Omental fat pad (tissue), 4 donors: Measurements from ENCODE around the gene TRMO. TPM values are rescaled to one million over a fixed set of nuclear protein-coding genes. Genes with fewer than 3 reads are reported as not detected.

Experiments used
- ATAC-seq: fragments of 150-250 bp; one replicate; pipeline ENCODE4 v1.9.1; 2016; ENCODE audit warnings: mild to moderate bottlenecking, moderate library complexity; ENCODE audit not compliant: low FRiP score
- DNase-seq: peaks from one replicate; pipeline ENCODE4 v3.0.0-alpha.2; 2019; ENCODE audit warnings: low spot score
- total RNA-seq, 4 donors: library from RNA; depleted of rRNA; stranded (reverse); fragments of >200 nt; gene quantifications; one replicate each; pipeline ENCODE4 v1.1.0, GENCODE V29; 2016
- TF ChIP-seq, protein P1 (sequence below), 3 donors: fragments of 450-650 bp; IDR thresholded peaks; one replicate each; pipeline ENCODE4 v1.5.1; 2016 to 2017; ENCODE audit warnings: antibody characterized with exemption in 3 of 3, mild to moderate bottlenecking in 3 of 3, moderate library complexity in 2 of 3

Gene TRMO
- total RNA-seq, 4 donors from 2014 or later = 22.3 to 31.2 (median 24.3) TPM

- DNase-seq (no peak), ATAC-seq (no peak)
- TF ChIP-seq, protein P1, sequence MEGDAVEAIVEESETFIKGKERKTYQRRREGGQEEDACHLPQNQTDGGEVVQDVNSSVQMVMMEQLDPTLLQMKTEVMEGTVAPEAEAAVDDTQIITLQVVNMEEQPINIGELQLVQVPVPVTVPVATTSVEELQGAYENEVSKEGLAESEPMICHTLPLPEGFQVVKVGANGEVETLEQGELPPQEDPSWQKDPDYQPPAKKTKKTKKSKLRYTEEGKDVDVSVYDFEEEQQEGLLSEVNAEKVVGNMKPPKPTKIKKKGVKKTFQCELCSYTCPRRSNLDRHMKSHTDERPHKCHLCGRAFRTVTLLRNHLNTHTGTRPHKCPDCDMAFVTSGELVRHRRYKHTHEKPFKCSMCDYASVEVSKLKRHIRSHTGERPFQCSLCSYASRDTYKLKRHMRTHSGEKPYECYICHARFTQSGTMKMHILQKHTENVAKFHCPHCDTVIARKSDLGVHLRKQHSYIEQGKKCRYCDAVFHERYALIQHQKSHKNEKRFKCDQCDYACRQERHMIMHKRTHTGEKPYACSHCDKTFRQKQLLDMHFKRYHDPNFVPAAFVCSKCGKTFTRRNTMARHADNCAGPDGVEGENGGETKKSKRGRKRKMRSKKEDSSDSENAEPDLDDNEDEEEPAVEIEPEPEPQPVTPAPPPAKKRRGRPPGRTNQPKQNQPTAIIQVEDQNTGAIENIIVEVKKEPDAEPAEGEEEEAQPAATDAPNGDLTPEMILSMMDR (IDR thresholded peaks at IDR 0.05) = no peak
These were observed 15.9 kb upstream of the TRMO start, which contains the start of gene HEMGN for GRCh38 chr9:97938081-97938644. Gene HEMGN (minus strand): TSS chr9:97938172. CDS start chr9:97938136, 36 bp downstream.

GRCh38 chr9:97936998-97937397, 14.7 kb upstream of the TRMO start:
- DNase-seq (no peak), ATAC-seq (no peak)
- TF ChIP-seq, protein P1 (IDR thresholded peaks at IDR 0.05) = no peak

- ATAC-seq (no peak), DNase-seq (no peak)
- TF ChIP-seq, protein P1 (IDR thresholded peaks at IDR 0.05) = no peak
These were observed 13.0 kb upstream of the TRMO start for GRCh38 chr9:97935276-97935675.

GRCh38 chr9:97934321-97935115, 12.2 kb upstream of the TRMO start:
- ATAC-seq (no peak), DNase-seq (no peak)
- TF ChIP-seq, protein P1 (IDR thresholded peaks at IDR 0.05) = no peak

- ATAC-seq (no peak), DNase-seq (no peak)
- TF ChIP-seq, protein P1 (IDR thresholded peaks at IDR 0.05) = no peak
These were observed 11.1 kb upstream of the TRMO start for GRCh38 chr9:97933297-97933998.

GRCh38 chr9:97930972-97931371, 8.7 kb upstream of the TRMO start:
- TF ChIP-seq, protein P1 (IDR thresholded peaks at IDR 0.05) = no peak
- DNase-seq (no peak), ATAC-seq (no peak)
